GM12865 (cell line): ENCODE results near the gene CCDC102B.
"Not testable (repeated sequence)": the region's sequence is repeated elsewhere in the genome, so short reads cannot be mapped to it uniquely, and the experiment has no call there.

Source experiments
- DNase-seq: peaks from one replicate; pipeline ENCODE4 v3.0.0; 2010; ENCODE audit warnings: low read depth
- H3K4me3 ChIP-seq: 2 replicates; pipeline ENCODE4 v1.5.1; 2011; ENCODE audit warnings: mild to moderate bottlenecking, low read depth, low read length, control low read depth
- TF ChIP-seq, protein P1 (sequence below): IDR thresholded peaks from 2 replicates; pipeline ENCODE4 v1.5.1; 2011; ENCODE audit warnings: low read length, control low read depth, low read depth, inconsistent platforms; ENCODE audit not compliant: insufficient read depth; ENCODE audit errors: missing control alignments

The CCDC102B gene

DNA sequence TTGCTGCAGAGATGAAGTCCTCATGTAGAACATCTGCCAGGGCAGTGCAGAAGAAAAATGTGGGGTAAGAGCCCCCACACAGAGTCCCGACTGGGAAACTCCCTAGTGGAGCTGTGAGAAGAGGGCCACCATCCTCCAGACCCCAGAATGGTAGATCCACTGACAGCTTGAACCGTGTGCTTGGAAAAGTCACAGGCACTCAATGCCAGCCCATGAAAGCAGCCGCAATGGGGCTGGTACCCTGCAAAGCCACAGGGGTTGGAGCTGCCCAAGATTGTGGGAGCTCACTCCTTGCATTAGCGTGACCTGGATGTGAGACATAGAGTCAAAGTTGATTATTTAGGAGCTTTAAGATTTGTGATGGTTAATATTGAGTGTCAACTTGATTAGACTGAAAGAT, 197.8 kb downstream of the CCDC102B start:
- TF ChIP-seq, protein P1, sequence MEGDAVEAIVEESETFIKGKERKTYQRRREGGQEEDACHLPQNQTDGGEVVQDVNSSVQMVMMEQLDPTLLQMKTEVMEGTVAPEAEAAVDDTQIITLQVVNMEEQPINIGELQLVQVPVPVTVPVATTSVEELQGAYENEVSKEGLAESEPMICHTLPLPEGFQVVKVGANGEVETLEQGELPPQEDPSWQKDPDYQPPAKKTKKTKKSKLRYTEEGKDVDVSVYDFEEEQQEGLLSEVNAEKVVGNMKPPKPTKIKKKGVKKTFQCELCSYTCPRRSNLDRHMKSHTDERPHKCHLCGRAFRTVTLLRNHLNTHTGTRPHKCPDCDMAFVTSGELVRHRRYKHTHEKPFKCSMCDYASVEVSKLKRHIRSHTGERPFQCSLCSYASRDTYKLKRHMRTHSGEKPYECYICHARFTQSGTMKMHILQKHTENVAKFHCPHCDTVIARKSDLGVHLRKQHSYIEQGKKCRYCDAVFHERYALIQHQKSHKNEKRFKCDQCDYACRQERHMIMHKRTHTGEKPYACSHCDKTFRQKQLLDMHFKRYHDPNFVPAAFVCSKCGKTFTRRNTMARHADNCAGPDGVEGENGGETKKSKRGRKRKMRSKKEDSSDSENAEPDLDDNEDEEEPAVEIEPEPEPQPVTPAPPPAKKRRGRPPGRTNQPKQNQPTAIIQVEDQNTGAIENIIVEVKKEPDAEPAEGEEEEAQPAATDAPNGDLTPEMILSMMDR, result no peak
- no peak for DNase-seq
- H3K4me3 ChIP-seq, result no peak overlapping the region

DNA sequence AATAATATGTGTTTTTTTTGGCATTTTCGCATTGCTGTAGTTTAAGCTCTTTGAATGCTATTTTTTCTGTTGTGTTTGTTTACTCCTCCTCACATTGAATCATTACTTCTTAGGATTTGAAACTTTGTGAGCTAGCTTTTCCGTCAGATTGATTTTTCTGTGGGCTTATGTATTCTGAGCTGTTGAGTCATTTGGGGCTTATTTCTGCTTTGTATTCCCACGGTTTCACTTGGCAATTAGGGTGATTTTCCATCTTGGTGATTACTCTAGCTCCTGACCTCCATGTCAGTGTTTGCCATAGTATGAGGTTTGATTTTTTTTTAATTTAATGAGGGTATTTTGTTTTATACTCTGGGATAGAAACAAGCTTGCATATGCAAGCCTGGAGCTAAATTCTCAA, 200.0 kb downstream of the CCDC102B start:
- no peak for DNase-seq
- TF ChIP-seq, protein P1, result no peak
- H3K4me3 ChIP-seq, result no peak overlapping the region

DNA sequence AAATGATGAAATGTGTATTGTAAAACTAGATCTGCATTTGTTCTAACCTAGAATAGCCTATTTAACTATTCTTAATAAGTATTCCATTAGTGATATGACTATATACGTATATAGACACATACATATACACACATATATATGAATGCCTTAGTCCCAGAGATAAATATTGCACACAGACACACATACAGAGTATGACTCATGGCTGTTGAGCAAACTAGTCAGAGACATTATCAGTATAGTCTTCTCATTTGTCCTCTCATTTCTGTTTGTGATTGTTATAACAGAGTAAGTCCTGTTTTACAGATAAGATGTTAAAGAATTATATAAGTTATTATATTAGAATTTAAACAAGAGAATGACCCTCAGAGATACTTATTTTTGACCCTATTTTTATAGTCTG, 202.5 kb downstream of the CCDC102B start:
- TF ChIP-seq, protein P1, result no peak
- no peak overlapping the region for H3K4me3 ChIP-seq
- DNase-seq, result no peak

DNA sequence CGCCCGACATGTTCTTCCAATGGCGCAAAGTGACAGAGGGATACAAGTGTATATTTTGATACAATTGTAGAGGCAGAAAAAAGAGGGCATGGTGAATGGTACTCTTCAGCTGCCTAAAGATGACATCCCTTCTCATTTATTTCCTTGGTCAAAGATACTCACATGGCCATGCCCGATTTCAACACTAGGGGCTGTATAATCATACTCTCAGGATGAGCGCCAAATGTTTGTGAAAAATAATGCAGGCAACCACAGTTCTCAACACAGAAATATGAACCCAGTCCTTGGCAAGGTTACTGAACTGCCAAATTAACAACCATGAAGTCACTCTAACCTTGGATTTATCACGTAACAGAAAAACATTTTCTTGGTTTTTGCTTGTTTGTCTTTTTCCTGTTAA, 204.4 kb downstream of the CCDC102B start:
- no peak for DNase-seq
- H3K4me3 ChIP-seq, result no peak overlapping the region
- TF ChIP-seq, protein P1, result peak; percentile 29

DNA sequence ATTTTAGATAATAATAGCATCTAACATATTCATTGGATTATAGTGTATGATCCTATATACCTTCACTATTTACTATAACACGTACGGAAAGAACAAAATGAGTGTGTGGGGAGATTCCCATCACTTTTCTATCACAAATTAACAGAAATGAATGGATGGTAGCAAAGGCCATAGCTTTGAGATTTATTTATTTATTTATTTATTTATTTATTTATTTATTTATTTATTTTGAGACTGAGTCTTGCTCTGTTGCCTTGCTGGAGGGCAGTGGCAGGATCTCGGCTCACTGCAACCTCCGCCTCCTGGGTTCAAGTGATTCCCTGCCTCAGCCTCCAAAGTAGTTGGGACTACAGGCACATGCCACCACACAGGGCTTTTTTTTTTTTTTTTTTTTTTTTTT, 208.3 kb downstream of the CCDC102B start:
- not testable (repeated sequence) for DNase-seq, H3K4me3 ChIP-seq

DNA sequence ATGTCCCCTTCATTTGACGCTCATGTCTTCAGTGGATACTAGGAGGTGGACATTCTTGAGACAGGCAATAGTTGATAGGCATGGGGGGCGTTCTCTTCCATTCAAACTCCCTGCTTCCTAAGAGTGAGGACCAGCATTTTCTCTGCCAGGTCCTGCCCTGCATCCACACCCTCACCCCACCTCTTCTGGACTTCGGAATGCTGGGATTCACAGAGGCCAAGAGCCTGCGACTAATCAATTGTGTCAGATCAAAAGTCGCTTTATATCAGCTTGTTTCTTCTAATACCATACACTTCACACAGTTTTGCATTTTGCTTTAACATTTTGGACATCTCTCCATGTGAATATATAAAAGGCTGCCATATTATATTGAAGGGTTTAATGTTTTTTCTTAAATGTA, 210.7 kb downstream of the CCDC102B start:
- TF ChIP-seq, protein P1, result no peak
- no peak overlapping the region for H3K4me3 ChIP-seq
- no peak for DNase-seq

DNA sequence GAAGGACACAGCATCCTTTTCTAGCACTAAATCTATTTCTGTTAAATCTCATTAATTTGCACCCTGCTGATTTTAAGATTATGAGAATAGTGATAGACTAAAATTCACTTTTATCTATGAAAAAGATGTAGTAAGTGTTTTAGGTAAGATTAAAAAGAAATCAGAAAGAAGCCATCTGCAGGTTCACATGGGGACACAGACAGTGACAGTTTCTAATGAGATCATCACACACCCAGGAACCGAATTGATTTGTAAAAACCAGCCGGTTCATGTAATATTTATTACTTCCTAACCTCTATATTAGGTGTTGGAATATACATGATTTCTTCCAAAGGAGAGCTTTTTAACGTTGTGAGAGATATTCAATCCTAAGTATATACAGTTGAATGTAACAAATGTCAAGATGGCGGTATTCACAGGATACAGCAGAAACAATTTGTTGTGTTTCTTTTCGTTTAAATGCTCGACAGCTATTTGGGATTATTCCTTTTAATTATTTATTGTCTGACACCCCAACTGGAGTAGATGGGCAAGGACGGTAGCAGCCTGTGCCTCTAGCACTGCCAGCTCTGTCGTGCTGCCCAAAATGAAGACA, 223.4 kb downstream of the CCDC102B start:
- no peak for DNase-seq
- TF ChIP-seq, protein P1, result no peak
- no peak overlapping the region for H3K4me3 ChIP-seq

DNA sequence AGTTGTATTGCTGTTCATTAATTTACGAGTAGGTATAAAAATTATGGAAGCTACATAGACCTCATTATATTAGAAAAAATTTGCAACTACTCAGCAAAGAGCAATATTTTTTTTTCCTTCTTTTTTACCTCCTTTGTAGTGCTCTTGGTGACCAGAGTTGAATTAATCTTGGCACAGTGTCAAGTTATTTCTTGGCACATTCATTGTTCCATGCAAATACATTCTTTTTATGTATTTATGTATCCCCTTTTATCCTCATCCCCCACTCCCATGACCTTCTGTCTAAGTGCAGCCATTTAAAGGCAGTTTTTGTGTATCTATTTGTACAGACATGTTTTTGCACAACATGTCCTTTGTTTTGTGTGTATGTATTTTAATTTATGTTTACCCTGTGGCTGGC, 224.5 kb downstream of the CCDC102B start:
- H3K4me3 ChIP-seq, result no peak overlapping the region
- TF ChIP-seq, protein P1, result no peak
- DNase-seq, result no peak
